Central memory CD8-positive, alpha-beta T cell (primary cell): ENCODE data around the gene HADHB.
"Not testable (repeated sequence)": the region's sequence is repeated elsewhere in the genome, so short reads cannot be mapped to it uniquely, and the experiment has no call there.

ENCODE experiments used
- ATAC-seq: fragments of 150-1000 bp; cut with Tn5 transposase; replicated peaks from 2 replicates; pipeline ENCODE4 v1.10.0; 2022; ENCODE audit warnings: mild to moderate bottlenecking, moderate FRiP score, moderate number of reproducible peaks; ENCODE audit not compliant: poor library complexity, severe bottlenecking; ENCODE audit errors: extremely low read depth
- DNase-seq, 2 donors: peaks; one replicate each; pipeline ENCODE4 v3.0.0; 2021; ENCODE audit warnings: low spot score in 2 of 2
- H3K27ac Mint-ChIP-seq: one replicate; pipeline ENCODE4 v1.8.0; 2022; ENCODE audit warnings: low read depth, mild to moderate bottlenecking, moderate library complexity, mixed read lengths
- H3K27me3 Mint-ChIP-seq: one replicate; pipeline ENCODE4 v1.8.0; 2022; ENCODE audit warnings: mixed read lengths
- H3K36me3 Mint-ChIP-seq: one replicate; pipeline ENCODE4 v1.8.0; 2022; ENCODE audit warnings: mild to moderate bottlenecking, moderate library complexity, mixed read lengths; ENCODE audit not compliant: insufficient read depth
- H3K4me1 Mint-ChIP-seq: one replicate; pipeline ENCODE4 v1.8.0; 2022; ENCODE audit warnings: mixed read lengths
- H3K4me3 Mint-ChIP-seq: one replicate; pipeline ENCODE4 v1.8.0; 2022; ENCODE audit warnings: mild to moderate bottlenecking, moderate library complexity, mixed read lengths
- H3K9me3 Mint-ChIP-seq: one replicate; pipeline ENCODE4 v1.8.0; 2022; ENCODE audit warnings: mixed read lengths

HADHB gene

DNA sequence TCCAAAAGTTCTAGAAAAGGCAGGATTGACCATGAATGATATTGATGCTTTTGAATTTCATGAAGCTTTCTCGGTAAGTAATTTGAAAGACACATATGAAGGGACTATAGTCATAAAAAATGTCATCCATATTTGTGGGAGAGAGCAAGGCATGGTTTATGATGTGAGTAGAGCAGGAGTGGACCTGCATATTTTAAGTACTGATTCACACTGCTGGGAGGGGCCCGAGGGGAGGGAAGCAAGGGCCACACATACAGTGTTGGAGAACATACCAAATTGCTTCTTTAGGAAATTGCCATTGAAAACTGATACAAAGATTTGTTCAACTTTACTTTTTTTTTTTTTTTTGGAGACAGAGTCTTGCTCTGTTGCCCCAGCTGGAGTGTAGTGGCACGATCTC is 39.4 kb downstream of the HADHB start:
- peaks cover 5% of the 10 kb centered on the region for H3K4me1 Mint-ChIP-seq
- no peaks in the 10 kb centered on the region for H3K27me3 Mint-ChIP-seq
- ATAC-seq (no peak), DNase-seq (no peak)
- H3K27ac Mint-ChIP-seq: no peak overlapping the region
- H3K4me3 Mint-ChIP-seq: no peak overlapping the region
- peaks cover 55% of the 10 kb centered on the region for H3K36me3 Mint-ChIP-seq
- H3K9me3 Mint-ChIP-seq: no peaks in the 10 kb centered on the region

DNA sequence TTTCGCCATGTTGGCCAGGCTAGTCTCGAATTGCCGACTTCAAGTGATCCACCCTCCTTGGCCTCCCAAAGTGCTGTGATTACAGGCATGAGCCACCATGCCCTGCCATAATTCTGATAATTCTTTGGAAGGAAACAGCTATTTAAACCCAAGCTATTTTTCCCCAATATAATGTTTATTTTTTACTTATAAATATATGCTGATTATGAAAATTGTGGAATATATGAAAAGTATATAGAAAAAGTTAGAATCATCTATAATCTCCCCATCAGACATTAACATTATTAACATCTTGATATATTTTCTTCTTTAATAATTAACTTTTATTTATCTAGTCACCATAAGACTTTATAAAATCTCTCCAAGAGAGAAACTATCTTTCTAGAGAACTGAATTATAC is 41.2 kb downstream of the HADHB start:
- Mint-ChIP-seq H3K9me3 (no peaks in the 10 kb centered on the region), H3K36me3 (peaks cover 44% of the 10 kb centered on the region), H3K4me1 (peaks cover 3% of the 10 kb centered on the region), H3K27me3 (no peaks in the 10 kb centered on the region), H3K4me3 (no peak overlapping the region), H3K27ac (no peak overlapping the region)
- ATAC-seq (no peak), DNase-seq (no peak)

DNA sequence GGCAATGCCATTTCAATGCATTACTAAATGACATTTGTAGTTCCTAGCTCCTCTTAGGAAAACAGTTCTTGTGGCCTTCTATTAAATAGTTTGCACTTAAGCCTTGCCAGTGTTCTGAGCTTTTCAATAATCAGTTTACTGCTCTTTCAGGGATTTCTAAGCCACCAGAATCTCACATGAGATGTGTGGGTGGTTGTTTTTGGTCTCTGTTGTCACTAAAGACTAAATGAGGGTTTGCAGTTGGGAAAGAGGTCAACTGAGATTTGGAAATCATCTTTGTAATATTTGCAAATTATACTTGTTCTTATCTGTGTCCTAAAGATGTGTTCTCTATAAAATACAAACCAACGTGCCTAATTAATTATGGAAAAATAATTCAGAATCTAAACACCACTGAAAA is 45.3 kb downstream of the HADHB start:
- no peak for DNase-seq
- H3K4me3 Mint-ChIP-seq: no peak overlapping the region
- H3K4me1 Mint-ChIP-seq: no peaks in the 10 kb centered on the region
- no peak overlapping the region for H3K27ac Mint-ChIP-seq
- H3K27me3 Mint-ChIP-seq: no peaks in the 10 kb centered on the region
- peaks cover 20% of the 10 kb centered on the region for H3K36me3 Mint-ChIP-seq
- H3K9me3 Mint-ChIP-seq: no peaks in the 10 kb centered on the region
- ATAC-seq: no peak

DNA sequence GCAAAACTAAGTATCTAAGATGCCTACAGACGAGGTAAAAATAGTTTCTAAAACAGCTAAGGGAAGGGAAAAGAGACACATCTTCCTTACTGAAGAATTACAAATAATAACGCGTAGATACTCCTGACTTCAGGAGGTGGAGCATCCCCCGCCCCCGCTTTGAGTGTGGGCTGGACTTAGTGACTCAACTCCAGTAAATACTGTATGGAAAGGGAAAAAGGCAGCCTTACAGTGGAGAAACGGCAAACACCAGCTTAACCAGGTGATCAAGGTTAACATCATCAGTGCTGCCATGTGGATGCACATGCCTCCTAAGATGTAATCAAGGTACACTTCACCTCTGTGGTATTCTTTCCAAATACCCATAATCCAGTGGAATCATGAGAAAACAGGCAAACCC is 47.9 kb downstream of the HADHB start:
- H3K4me1 Mint-ChIP-seq: no peaks in the 10 kb centered on the region
- no peak overlapping the region for H3K4me3 Mint-ChIP-seq
- peaks cover 6% of the 10 kb centered on the region for H3K36me3 Mint-ChIP-seq
- DNase-seq (no peak), ATAC-seq (no peak)
- no peaks in the 10 kb centered on the region for H3K9me3 Mint-ChIP-seq
- no peaks in the 10 kb centered on the region for H3K27me3 Mint-ChIP-seq
- H3K27ac Mint-ChIP-seq: no peak overlapping the region

GRCh38 chr2:26295511-26295910 is 50.8 kb downstream of the HADHB start:
- H3K27ac Mint-ChIP-seq: no peak overlapping the region
- DNase-seq: no peak

DNA sequence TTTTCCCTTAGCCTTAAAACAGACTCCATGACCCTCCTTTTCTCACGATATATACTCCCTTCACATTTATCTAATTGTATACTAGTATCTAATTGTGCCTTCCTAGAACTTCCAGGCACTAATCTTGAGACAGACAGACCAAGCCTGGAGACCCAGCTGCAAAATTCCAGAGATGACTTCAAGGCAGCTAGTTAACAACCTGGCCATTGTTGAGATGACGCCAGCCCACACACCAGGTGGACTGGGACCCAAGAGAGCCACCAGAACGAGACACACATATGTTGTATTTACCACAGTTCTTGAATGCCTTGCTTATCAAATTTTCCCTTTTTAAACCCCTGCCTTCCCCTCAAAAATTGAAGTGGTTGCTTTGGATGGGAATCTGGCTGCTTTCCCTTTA is 52.3 kb downstream of the HADHB start:
- no peaks in the 10 kb centered on the region for H3K4me1 Mint-ChIP-seq
- DNase-seq: no peak
- no peak overlapping the region for H3K4me3 Mint-ChIP-seq
- H3K27ac Mint-ChIP-seq: no peak overlapping the region
- H3K36me3 Mint-ChIP-seq: no peaks in the 10 kb centered on the region
- H3K9me3 Mint-ChIP-seq: no peaks in the 10 kb centered on the region
- no peak for ATAC-seq
- no peaks in the 10 kb centered on the region for H3K27me3 Mint-ChIP-seq

More at GRCh38 chr2:26295511-26295910, 50.8 kb downstream of the HADHB start:
- H3K4me3 Mint-ChIP-seq: no peak overlapping the region
- no peaks in the 10 kb centered on the region for H3K36me3 Mint-ChIP-seq
- no peaks in the 10 kb centered on the region for H3K4me1 Mint-ChIP-seq
- no peaks in the 10 kb centered on the region for H3K27me3 Mint-ChIP-seq
- no peaks in the 10 kb centered on the region for H3K9me3 Mint-ChIP-seq
- ATAC-seq: no peak

GRCh38 chr2:26298286-26298637 is 53.5 kb downstream of the HADHB start:
- DNase-seq: no peak
- Mint-ChIP-seq H3K4me3 (no peak overlapping the region), H3K9me3 (no peaks in the 10 kb centered on the region), H3K4me1 (no peaks in the 10 kb centered on the region), H3K27me3 (no peaks in the 10 kb centered on the region), H3K36me3 (no peaks in the 10 kb centered on the region), H3K27ac (no peak overlapping the region)
- ATAC-seq: no peak

- no peaks in the 10 kb centered on the region for H3K36me3 Mint-ChIP-seq
- ATAC-seq: peak; percentile 48
- DNase-seq: no peak
- no peaks in the 10 kb centered on the region for H3K27me3 Mint-ChIP-seq
- no peaks in the 10 kb centered on the region for H3K9me3 Mint-ChIP-seq
- H3K4me3 Mint-ChIP-seq: no peak overlapping the region
- no peak overlapping the region for H3K27ac Mint-ChIP-seq
- no peaks in the 10 kb centered on the region for H3K4me1 Mint-ChIP-seq
Measured at GRCh38 chr2:26298638-26299393, 54.1 kb downstream of the HADHB start.

DNA sequence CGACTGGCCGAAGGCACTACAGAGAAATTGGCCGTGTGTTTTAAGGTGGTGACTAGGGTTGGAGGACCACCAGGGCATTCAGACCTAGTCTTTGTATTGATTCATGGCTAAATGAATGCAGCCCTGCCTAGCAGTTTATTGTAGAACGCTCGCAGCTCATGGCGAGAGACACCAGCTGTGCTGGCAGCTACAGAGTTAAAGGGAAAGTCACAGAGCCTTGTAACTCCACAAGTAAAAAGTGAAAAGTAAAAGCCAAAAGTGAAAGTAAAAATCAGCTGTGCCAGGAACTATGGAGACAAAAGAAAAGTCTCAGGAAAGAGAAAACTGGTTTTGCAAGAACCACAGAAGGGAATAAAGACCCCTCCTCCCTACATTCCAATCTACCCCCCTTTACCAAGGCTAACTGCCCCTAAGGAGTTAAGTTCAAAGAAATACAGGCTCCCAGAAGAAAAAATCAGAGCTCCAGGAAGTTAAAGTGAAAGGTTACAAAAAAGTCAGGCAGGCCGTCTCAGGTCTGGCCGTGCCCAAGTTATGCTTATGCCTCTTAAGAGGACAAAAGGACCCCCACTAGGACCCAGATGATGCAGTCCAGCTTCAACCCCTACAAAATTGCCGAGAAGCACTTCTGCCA is 54.8 kb downstream of the HADHB start:
- no peak overlapping the region for H3K4me3 Mint-ChIP-seq
- no peaks in the 10 kb centered on the region for H3K27me3 Mint-ChIP-seq
- DNase-seq (no peak), ATAC-seq (peak; percentile 60)
- no peak overlapping the region for H3K27ac Mint-ChIP-seq
- no peaks in the 10 kb centered on the region for H3K9me3 Mint-ChIP-seq
- H3K4me1 Mint-ChIP-seq: no peaks in the 10 kb centered on the region
- H3K36me3 Mint-ChIP-seq: no peaks in the 10 kb centered on the region

DNA sequence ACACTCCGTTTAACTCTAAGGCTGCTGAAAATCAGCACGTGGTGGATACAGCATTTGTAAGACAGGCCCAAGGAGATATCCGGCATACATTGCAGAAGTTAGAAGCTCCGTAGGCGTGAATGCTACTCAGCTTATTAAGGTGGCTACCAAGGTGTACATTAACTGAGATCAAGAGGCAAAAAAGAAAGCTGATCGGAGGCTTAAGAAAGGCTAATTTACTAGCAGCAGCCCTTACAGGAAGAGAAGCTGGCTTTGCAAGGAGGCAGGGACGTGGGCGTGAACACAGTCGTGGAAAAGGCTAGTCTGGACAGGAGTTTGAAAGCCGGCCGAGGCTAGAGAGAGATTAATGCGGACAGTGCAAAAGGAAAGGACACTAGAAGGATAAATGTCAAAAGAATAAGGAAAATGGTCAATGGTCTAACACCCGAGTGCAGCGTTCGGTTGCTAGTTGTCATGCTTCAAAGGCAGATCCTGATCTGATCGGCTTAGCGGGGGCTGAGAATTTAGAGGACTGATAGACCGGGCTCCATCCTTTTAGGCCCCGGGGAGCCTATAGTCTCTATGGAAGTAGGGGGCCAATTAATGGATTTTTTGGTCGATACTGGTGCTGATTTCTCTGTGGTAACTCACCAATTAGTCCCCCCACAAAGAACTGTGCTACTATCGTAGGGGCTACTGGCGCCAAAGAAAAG is 55.6 kb downstream of the HADHB start:
- ATAC-seq: peak; percentile 27

GRCh38 chr2:26302846-26303245 is 58.1 kb downstream of the HADHB start:
- DNase-seq: no peak
- no peak overlapping the region for H3K4me3 Mint-ChIP-seq
- no peaks in the 10 kb centered on the region for H3K4me1 Mint-ChIP-seq
- no peaks in the 10 kb centered on the region for H3K27me3 Mint-ChIP-seq
- no peak for ATAC-seq
- no peaks in the 10 kb centered on the region for H3K9me3 Mint-ChIP-seq
- no peak overlapping the region for H3K27ac Mint-ChIP-seq
- no peaks in the 10 kb centered on the region for H3K36me3 Mint-ChIP-seq

More for the DNA sequence above, 55.6 kb downstream of the HADHB start:
- no peaks in the 10 kb centered on the region for H3K4me1 Mint-ChIP-seq
- no peaks in the 10 kb centered on the region for H3K9me3 Mint-ChIP-seq
- H3K27ac Mint-ChIP-seq: no peak overlapping the region
- no peak overlapping the region for H3K4me3 Mint-ChIP-seq
- no peak for DNase-seq
- no peaks in the 10 kb centered on the region for H3K27me3 Mint-ChIP-seq
- no peaks in the 10 kb centered on the region for H3K36me3 Mint-ChIP-seq

- not testable (repeated sequence) for H3K27ac Mint-ChIP-seq, H3K4me3 Mint-ChIP-seq, H3K36me3 Mint-ChIP-seq, H3K9me3 Mint-ChIP-seq, H3K27me3 Mint-ChIP-seq, DNase-seq, ATAC-seq, H3K4me1 Mint-ChIP-seq
Measured at GRCh38 chr2:26305094-26305493, 60.4 kb downstream of the HADHB start.

GRCh38 chr2:26305540-26305939 is 60.8 kb downstream of the HADHB start:
- no peak for DNase-seq
- ATAC-seq: no peak
- Mint-ChIP-seq H3K4me3 (no peak overlapping the region), H3K27me3 (no peaks in the 10 kb centered on the region), H3K4me1 (no peaks in the 10 kb centered on the region), H3K36me3 (no peaks in the 10 kb centered on the region), H3K9me3 (no peaks in the 10 kb centered on the region), H3K27ac (no peak overlapping the region)
